GM12878 (cell line): ENCODE measurements around the gene TCP11L2. TPM values are rescaled to one million over a fixed set of nuclear protein-coding genes. Genes with fewer than 3 reads are reported as not detected.

Experiments used
- ATAC-seq: fragments of 200-7000 bp; cut with Tn5 transposase; 3 replicates; pipeline ENCODE4 v1.9.1; 2020; ENCODE audit warnings: mild to moderate bottlenecking, moderate library complexity
- BruUV-seq: library from RNA; stranded (reverse); fragments of 400-500 nt; replicated peaks from 2 replicates; lab custom pipeline; 2021; lab: Mats Ljungman, UMichigan
- CTCF ChIA-PET: fragments of 300-600 bp; sonication (Branson Sonifier 250); formaldehyde crosslinking; extraction: SDS; loops from one replicate; lab custom pipeline; 2021; ENCODE audit warnings: inconsistent platforms; lab: Yijun Ruan, JAX
- POLR2A ChIA-PET: fragments of 350-600 bp; formaldehyde crosslinking; extraction: SDS; loops from one replicate; lab custom pipeline; 2021; ENCODE audit warnings: inconsistent platforms; lab: Charles Lee
- RAD21 ChIA-PET: fragments of 300-600 bp; sonication (Branson Sonifier 250); formaldehyde crosslinking; loops from one replicate; lab custom pipeline; 2023; ENCODE audit warnings: antibody characterized with exemption; ENCODE audit not compliant: unreplicated experiment; lab: Charles Lee
- SMC1A ChIA-PET: fragments of 300-600 bp; sonication (Branson Sonifier 250); formaldehyde crosslinking; loops from one replicate; lab custom pipeline; 2023; ENCODE audit not compliant: unreplicated experiment, uncharacterized antibody; lab: Charles Lee
- DNase-seq: peaks from one replicate; pipeline ENCODE4 v3.0.0-alpha.2; 2011; ENCODE audit warnings: low read depth, low spot score
- FAIRE-seq: peaks from 3 replicates; lab custom pipeline; 2011; peaks lifted over from hg19 to GRCh38; lab: Jason Lieb, UNC
- H2AFZ ChIP-seq: 2 replicates; pipeline ENCODE4 v1.6.0; 2011; ENCODE audit warnings: low read depth, low read length, control low read depth; ENCODE audit not compliant: control insufficient read depth
- H3K27ac ChIP-seq: 2 replicates; pipeline ENCODE4 v1.5.1; 2011; ENCODE audit warnings: control low read depth; ENCODE audit not compliant: control insufficient read depth, insufficient read depth
- H3K27me3 ChIP-seq, 2 experiments: replicated peaks in 1 of 2; 2 replicates each; pipeline versions ENCODE4 v1.6.0 to v1.6.1; 2011; ENCODE audit warnings: low read length in 1 of 2; ENCODE audit not compliant: control insufficient read depth in 2 of 2, insufficient read depth in 2 of 2
- H3K36me3 ChIP-seq, 2 experiments: 2 replicates each; pipeline ENCODE4 v1.5.1; 2011; ENCODE audit warnings: low read length in 1 of 2; ENCODE audit not compliant: control insufficient read depth in 2 of 2, insufficient read depth in 2 of 2
- H3K4me1 ChIP-seq: 2 replicates; pipeline ENCODE4 v1.6.1; 2011; ENCODE audit warnings: mild to moderate bottlenecking, low read length, moderate library complexity, mixed read lengths; ENCODE audit not compliant: control insufficient read depth, insufficient read depth
- H3K4me2 ChIP-seq: 2 replicates; pipeline ENCODE4 v1.6.0; 2011; ENCODE audit warnings: control low read depth; ENCODE audit not compliant: control insufficient read depth, insufficient read depth
- H3K4me3 ChIP-seq: fragments of 200-600 bp; sonication (generic); 2 replicates; pipeline ENCODE4 v1.5.1; 2016
- H3K79me2 ChIP-seq: 2 replicates; pipeline ENCODE4 v1.6.0; 2011; ENCODE audit warnings: low read length; ENCODE audit not compliant: control insufficient read depth, insufficient read depth
- H3K9ac ChIP-seq: 2 replicates; pipeline ENCODE4 v1.8.0; 2011; ENCODE audit warnings: low read length, control low read depth, mixed read lengths; ENCODE audit not compliant: control insufficient read depth, insufficient read depth
- H3K9me3 ChIP-seq: replicated peaks from 3 replicates; pipeline ENCODE4 v1.5.1; 2011; ENCODE audit warnings: mild to moderate bottlenecking, low read length; ENCODE audit not compliant: control insufficient read depth, insufficient read depth
- H4K20me1 ChIP-seq: 2 replicates; pipeline ENCODE4 v1.6.0; 2011; ENCODE audit not compliant: control insufficient read depth, insufficient read depth
- POLR2AphosphoS2 ChIP-seq: IDR thresholded peaks from 2 replicates; pipeline ENCODE4 v1.6.1; 2011; ENCODE audit warnings: low read depth, mild to moderate bottlenecking, low read length, improper control_type of control experiment, moderate library complexity
- RB1 ChIP-seq: fragments of 450-650 bp; formaldehyde crosslinking; IDR thresholded peaks from 2 replicates; pipeline ENCODE4 v1.6.1; 2017; ENCODE audit warnings: mild to moderate bottlenecking, borderline replicate concordance
- RUNX3 ChIP-seq: IDR thresholded peaks from 2 replicates; pipeline ENCODE4 v1.6.1; 2012; ENCODE audit warnings: low read length, inconsistent platforms
- SIX5 ChIP-seq: IDR thresholded peaks from 2 replicates; pipeline ENCODE4 v1.6.1; 2011; ENCODE audit warnings: mild to moderate bottlenecking, low read depth, low read length, moderate library complexity; ENCODE audit not compliant: severe bottlenecking
- SMARCA5 ChIP-seq: fragments of 450-650 bp; IDR thresholded peaks from 2 replicates; pipeline ENCODE4 v1.6.1; 2017; ENCODE audit warnings: mild to moderate bottlenecking
- SUPT20H ChIP-seq: IDR thresholded peaks from 2 replicates; pipeline ENCODE4 v1.6.1; 2011; ENCODE audit warnings: low read depth, mild to moderate bottlenecking, low read length, moderate library complexity, borderline replicate concordance; ENCODE audit not compliant: control insufficient read depth
- ZNF207 ChIP-seq: fragments of 450-650 bp; IDR thresholded peaks from 2 replicates; pipeline ENCODE4 v1.6.1; 2014; ENCODE audit warnings: antibody characterized with exemption, mild to moderate bottlenecking, borderline replicate concordance
- ZNF622 ChIP-seq: fragments of 450-650 bp; IDR thresholded peaks from 2 replicates; pipeline ENCODE4 v1.6.1; 2017; ENCODE audit warnings: mild to moderate bottlenecking, inconsistent platforms
- ZSCAN29 ChIP-seq: fragments of 450-650 bp; IDR thresholded peaks from 2 replicates; pipeline ENCODE4 v1.6.1; 2017; ENCODE audit warnings: mild to moderate bottlenecking, moderate library complexity
- WGBS: methylation state at CpG from one replicate; pipeline ENCODE4 v1.1.6; 2016; ENCODE audit warnings: low lambda C conversion rate; ENCODE audit not compliant: insufficient replicate concordance, insufficient coverage; ENCODE audit errors: missing lambda C conversion rate; 5-methylcytosine and 5-hydroxymethylcytosine counted together
- in situ Hi-C: fragments of 300-500 bp; cut with MboI; formaldehyde crosslinking; loops from 9 replicates; pipeline ENCODE4 v1.14.3; 2018; ENCODE audit warnings: mixed read lengths
- intact Hi-C: fragments of 100-400 bp; cut with micrococcal nuclease; formaldehyde crosslinking; loops from one replicate; pipeline ENCODE4 v1.14.2; 2022; ENCODE audit not compliant: unreplicated experiment
- polyA plus RNA-seq, 11 experiments: library from polyadenylated mRNA; depleted of rRNA in 4 of 11; unstranded in 6 of 11; stranded (reverse) in 5 of 11; fragments of >200 nt; fragmentation: Nextera tagmentation in 4 of 11; fragmentation: Illumina TruSeq in 1 of 11; extraction: Ambion mirVana in 4 of 11; extraction: Trizol in 1 of 11; gene quantifications; 1 replicate in 1 of 11; 2 replicates in 10 of 11; pipeline versions ENCODE4 v1.2.1 to v1.2.3, GENCODE V29; 2011 to 2016; ENCODE audit warnings: inconsistent platforms in 2 of 11, missing spikeins in 2 of 11, low read depth in 1 of 11
- total RNA-seq, 4 experiments: library from RNA; depleted of rRNA in 3 of 4; stranded (reverse); fragments of >200 nt in 3 of 4; fragmentation: Illumina TruSeq in 1 of 4; extraction: Trizol in 1 of 4; gene quantifications; 2 replicates each; pipeline versions ENCODE4 v1.2.1 to v1.2.3, GENCODE V29; 2013 to 2021
- TF ChIP-seq, protein P1 (sequence below): IDR thresholded peaks from 2 replicates; pipeline ENCODE4 v1.6.1; 2012; ENCODE audit warnings: low read depth, low read length, improper control_type of control experiment
- TF ChIP-seq, protein P2 (sequence below): IDR thresholded peaks from 2 replicates; pipeline ENCODE4 v1.6.1; 2011; ENCODE audit warnings: borderline replicate concordance, low read depth, mild to moderate bottlenecking, moderate library complexity, mixed read lengths, low read length; ENCODE audit not compliant: insufficient read depth; ENCODE audit errors: extremely low read length
- TF ChIP-seq, protein P3 (sequence below), 3 experiments: IDR thresholded peaks in 2 of 3; conservative IDR thresholded peaks in 1 of 3; 2 replicates each; pipeline ENCODE4 v1.5.1; 2011; ENCODE audit warnings: low read depth in 3 of 3, low read length in 3 of 3, mild to moderate bottlenecking in 3 of 3, control low read depth in 2 of 3, moderate library complexity in 2 of 3, inconsistent platforms in 1 of 3, mixed read lengths in 1 of 3; ENCODE audit not compliant: control insufficient read depth in 2 of 3, insufficient read depth in 1 of 3; ENCODE audit errors: extremely low read depth in 1 of 3
- TF ChIP-seq, protein P4 (sequence below): IDR thresholded peaks from 2 replicates; pipeline ENCODE4 v1.6.1; 2011; ENCODE audit warnings: low read depth, mild to moderate bottlenecking, low read length, moderate library complexity, borderline replicate concordance; ENCODE audit errors: extremely low read depth

The TCP11L2 gene
- total and polyA plus RNA-seq, 10 of the 15 experiments (the other 5 are each of a cell fraction or from before 2014, with no cell fraction given) = 0.18 to 5.0 (median 0.90) TPM

DNA sequence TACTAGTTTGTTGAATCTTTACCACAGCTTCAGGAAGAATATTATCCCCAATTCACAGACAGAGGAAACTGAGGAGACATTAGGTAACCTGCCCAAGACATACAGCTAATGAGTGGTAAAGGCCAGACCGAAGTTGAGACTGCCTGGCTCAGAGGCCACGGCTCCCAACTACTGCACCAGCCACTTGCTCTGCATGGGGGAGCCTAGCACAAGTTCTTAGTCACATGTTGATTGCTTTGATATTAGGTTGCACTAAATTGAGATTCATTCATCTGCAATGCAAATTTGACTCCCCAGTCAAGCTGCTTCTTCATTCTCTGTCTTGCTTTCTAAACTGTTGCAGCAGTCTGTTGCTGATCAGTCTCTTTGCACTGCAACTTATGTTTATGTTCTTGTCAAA is 29.1 kb downstream of the TCP11L2 start:
- TF ChIP-seq, protein P1, sequence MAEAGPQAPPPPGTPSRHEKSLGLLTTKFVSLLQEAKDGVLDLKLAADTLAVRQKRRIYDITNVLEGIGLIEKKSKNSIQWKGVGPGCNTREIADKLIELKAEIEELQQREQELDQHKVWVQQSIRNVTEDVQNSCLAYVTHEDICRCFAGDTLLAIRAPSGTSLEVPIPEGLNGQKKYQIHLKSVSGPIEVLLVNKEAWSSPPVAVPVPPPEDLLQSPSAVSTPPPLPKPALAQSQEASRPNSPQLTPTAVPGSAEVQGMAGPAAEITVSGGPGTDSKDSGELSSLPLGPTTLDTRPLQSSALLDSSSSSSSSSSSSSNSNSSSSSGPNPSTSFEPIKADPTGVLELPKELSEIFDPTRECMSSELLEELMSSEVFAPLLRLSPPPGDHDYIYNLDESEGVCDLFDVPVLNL = no peak
- RAD21 ChIA-PET = no interaction called here
- intact Hi-C loops (no loop called here), in situ Hi-C loops (no loop called here)
- DNase-seq (no peak), FAIRE-seq (no peak), ATAC-seq (no peak)
- no peaks in the 10 kb centered on the region for H3K36me3 ChIP-seq
- H3K4me2 ChIP-seq = no peak overlapping the region
- no peaks in the 10 kb centered on the region for H3K9me3 ChIP-seq
- no peaks in the 10 kb centered on the region for H3K79me2 ChIP-seq
- SMC1A ChIA-PET = interaction anchor here (1.0 kb wide), 1 partner anchor 11 kb away, joined by 4 read pairs; no protein-coding TSS in a partner anchor
- POLR2A ChIA-PET = no interaction called here
- H3K4me3 ChIP-seq = no peak overlapping the region
- no peak overlapping the region for H3K9ac ChIP-seq
- H4K20me1 ChIP-seq = no peaks in the 10 kb centered on the region
- no peak overlapping the region for H3K27ac ChIP-seq
- H3K4me1 ChIP-seq = no peaks in the 10 kb centered on the region
- H2AFZ ChIP-seq = no peak overlapping the region
- no TSS peak for BruUV-seq
- CTCF ChIA-PET = interaction anchor here (0.9 to 1.6 kb wide), 2 partner anchors 17 to 25 kb away, joined by 3 to 5 read pairs; no protein-coding TSS in a partner anchor
- H3K27me3 ChIP-seq = no peaks in the 10 kb centered on the region
- WGBS = 68% methylated on average over 2 of the region's 2 CpGs

DNA sequence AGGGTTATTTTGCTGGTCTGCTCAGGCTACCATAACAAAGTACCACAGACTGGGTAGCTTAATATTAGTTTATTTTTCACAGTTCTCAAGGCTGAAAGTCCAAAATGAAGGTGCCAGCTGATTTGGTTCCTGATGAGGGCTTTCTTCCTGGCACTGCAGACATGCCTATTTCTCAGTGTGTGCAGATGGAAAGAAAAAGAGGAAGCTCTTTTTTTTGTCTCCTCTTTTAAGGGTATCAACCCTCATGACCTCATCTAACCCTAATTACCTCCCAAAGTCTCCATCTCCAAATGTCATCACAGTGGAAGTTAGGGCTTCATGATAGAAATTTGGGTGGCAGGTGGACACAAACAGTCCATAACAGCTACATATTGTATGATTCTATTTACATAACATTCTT is 30.0 kb downstream of the TCP11L2 start:
- Histone ChIP-seq H3K27ac (no peak overlapping the region), H3K4me1 (no peaks in the 10 kb centered on the region), H3K79me2 (no peaks in the 10 kb centered on the region), H3K36me3 (no peaks in the 10 kb centered on the region), H3K9me3 (no peaks in the 10 kb centered on the region), H4K20me1 (no peaks in the 10 kb centered on the region), H2AFZ (no peak overlapping the region), H3K9ac (no peak overlapping the region), H3K4me3 (no peak overlapping the region), H3K27me3 (no peaks in the 10 kb centered on the region), H3K4me2 (no peak overlapping the region)
- FAIRE-seq (no peak), DNase-seq (no peak), ATAC-seq (no peak)
- ChIA-PET SMC1A (interaction anchor here (1.4 kb wide), 1 partner anchor 12 kb away, joined by 4 read pairs; no protein-coding TSS in a partner anchor), CTCF (interaction anchor here (1.4 to 1.6 kb wide), 2 partner anchors 18 kb away, joined by 3 read pairs; no protein-coding TSS in a partner anchor), POLR2A (no interaction called here), RAD21 (interaction anchor here (0.6 to 1.0 kb wide), 2 partner anchors 32 to 276 kb away, joined by 3 read pairs; no protein-coding TSS in a partner anchor)
- in situ Hi-C loops (no loop called here), intact Hi-C loops (no loop called here)
- no TSS peak for BruUV-seq
- no peak for TF ChIP-seq SUPT20H
- TF ChIP-seq RUNX3 = no peak
- no peak for TF ChIP-seq POLR2AphosphoS2
- TF ChIP-seq, protein P2, sequence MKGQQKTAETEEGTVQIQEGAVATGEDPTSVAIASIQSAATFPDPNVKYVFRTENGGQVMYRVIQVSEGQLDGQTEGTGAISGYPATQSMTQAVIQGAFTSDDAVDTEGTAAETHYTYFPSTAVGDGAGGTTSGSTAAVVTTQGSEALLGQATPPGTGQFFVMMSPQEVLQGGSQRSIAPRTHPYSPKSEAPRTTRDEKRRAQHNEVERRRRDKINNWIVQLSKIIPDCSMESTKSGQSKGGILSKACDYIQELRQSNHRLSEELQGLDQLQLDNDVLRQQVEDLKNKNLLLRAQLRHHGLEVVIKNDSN = no peak
- no peak for TF ChIP-seq ZSCAN29
- no peak for TF ChIP-seq RB1
- TF ChIP-seq SMARCA5 = no peak
- TF ChIP-seq, protein P3, sequence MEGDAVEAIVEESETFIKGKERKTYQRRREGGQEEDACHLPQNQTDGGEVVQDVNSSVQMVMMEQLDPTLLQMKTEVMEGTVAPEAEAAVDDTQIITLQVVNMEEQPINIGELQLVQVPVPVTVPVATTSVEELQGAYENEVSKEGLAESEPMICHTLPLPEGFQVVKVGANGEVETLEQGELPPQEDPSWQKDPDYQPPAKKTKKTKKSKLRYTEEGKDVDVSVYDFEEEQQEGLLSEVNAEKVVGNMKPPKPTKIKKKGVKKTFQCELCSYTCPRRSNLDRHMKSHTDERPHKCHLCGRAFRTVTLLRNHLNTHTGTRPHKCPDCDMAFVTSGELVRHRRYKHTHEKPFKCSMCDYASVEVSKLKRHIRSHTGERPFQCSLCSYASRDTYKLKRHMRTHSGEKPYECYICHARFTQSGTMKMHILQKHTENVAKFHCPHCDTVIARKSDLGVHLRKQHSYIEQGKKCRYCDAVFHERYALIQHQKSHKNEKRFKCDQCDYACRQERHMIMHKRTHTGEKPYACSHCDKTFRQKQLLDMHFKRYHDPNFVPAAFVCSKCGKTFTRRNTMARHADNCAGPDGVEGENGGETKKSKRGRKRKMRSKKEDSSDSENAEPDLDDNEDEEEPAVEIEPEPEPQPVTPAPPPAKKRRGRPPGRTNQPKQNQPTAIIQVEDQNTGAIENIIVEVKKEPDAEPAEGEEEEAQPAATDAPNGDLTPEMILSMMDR (IDR thresholded peaks at IDR 0.05 in 2 of 3, conservative IDR thresholded peaks at IDR 0.05 in 1 of 3; ENCODE audit: control insufficient read depth in 2 of 3, extremely low read depth in 1 of 3, insufficient read depth in 1 of 3, low read depth in 3 of 3, low read length in 3 of 3) = no peak
- TF ChIP-seq ZNF207 = no peak
- TF ChIP-seq, protein P4, sequence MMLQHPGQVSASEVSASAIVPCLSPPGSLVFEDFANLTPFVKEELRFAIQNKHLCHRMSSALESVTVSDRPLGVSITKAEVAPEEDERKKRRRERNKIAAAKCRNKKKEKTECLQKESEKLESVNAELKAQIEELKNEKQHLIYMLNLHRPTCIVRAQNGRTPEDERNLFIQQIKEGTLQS = no peak
- TF ChIP-seq ZNF622 = no peak
- TF ChIP-seq SIX5 = no peak
